Thyroid gland (tissue), 4 donors: ENCODE results near the gene DND1.

ENCODE experiments used
- POLR2A ChIP-seq, 2 donors: fragments of 450-650 bp; IDR thresholded peaks; one replicate each; pipeline ENCODE4 v1.6.1; 2017; ENCODE audit warnings: antibody characterized with exemption in 2 of 2, mild to moderate bottlenecking in 2 of 2, moderate library complexity in 1 of 2
- TF ChIP-seq, protein P1 (sequence below), 6 experiments: fragments of 200-600 bp in 3 of 6; fragments of 450-650 bp in 3 of 6; sonication (generic) in 3 of 6; IDR thresholded peaks; one replicate each; pipeline ENCODE4 v1.5.1; 2016 to 2019; ENCODE audit warnings: antibody characterized with exemption in 6 of 6, mild to moderate bottlenecking in 2 of 6, inconsistent platforms in 1 of 6, moderate library complexity in 1 of 6

DNA sequence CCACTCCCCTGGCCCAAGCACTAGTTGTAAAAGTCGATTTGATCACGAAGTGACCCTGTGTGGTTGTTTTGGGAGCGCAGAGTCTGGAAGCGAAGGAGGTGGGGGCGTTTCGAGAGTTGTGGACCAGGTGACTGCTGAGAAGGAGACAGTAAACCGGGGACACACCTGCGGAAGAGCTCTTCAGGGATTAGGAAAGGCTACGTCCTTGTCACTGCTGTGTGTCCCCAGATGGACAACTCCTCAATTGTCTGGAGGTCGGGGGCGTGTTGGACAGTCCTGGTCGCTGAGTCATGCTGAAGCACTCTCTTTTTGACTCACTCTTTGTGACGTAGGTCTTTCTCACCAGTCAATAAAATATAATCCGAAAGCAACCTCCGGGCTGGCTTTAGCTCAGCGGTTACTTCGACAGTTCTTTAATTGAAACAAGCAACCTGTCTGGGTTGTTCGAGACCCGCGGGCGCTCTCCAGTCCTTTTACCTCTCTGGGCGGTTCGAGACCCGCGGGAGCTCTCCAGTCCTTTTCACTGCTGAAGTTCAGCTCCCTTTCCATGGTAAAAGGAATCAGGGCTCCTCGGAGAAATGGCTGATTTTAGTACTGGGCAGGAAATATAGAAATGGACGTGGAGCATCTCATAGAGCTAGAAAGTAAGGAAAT, 37.6 kb upstream of the DND1 start:
- TF ChIP-seq, protein P1, sequence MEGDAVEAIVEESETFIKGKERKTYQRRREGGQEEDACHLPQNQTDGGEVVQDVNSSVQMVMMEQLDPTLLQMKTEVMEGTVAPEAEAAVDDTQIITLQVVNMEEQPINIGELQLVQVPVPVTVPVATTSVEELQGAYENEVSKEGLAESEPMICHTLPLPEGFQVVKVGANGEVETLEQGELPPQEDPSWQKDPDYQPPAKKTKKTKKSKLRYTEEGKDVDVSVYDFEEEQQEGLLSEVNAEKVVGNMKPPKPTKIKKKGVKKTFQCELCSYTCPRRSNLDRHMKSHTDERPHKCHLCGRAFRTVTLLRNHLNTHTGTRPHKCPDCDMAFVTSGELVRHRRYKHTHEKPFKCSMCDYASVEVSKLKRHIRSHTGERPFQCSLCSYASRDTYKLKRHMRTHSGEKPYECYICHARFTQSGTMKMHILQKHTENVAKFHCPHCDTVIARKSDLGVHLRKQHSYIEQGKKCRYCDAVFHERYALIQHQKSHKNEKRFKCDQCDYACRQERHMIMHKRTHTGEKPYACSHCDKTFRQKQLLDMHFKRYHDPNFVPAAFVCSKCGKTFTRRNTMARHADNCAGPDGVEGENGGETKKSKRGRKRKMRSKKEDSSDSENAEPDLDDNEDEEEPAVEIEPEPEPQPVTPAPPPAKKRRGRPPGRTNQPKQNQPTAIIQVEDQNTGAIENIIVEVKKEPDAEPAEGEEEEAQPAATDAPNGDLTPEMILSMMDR (IDR thresholded peaks at IDR 0.05) = no peak
- TF ChIP-seq POLR2A (IDR thresholded peaks at IDR 0.05) = peak in 1 of 2 donors; percentile 86
